GM18909 (cell line): ENCODE data around the gene DNAJB9.
"Not testable (repeated sequence)": the region's sequence is repeated elsewhere in the genome, so short reads cannot be mapped to it uniquely, and the experiment has no call there.

ENCODE experiments used
- ATAC-seq: cut with Tn5 transposase; IDR thresholded peaks from one replicate; pipeline ENCODE4 v1.9.1; 2021; ENCODE audit warnings: mild to moderate bottlenecking; ENCODE audit not compliant: unreplicated experiment, poor library complexity

DNAJB9 gene

GRCh38 chr7:108569381-108570145, at the start of gene DNAJB9, which contains the start of gene THAP5:
TSS of gene DNAJB9 (plus strand) at chr7:108569874. CDS start at chr7:108571727, 1,853 bp downstream.
TSS of gene THAP5 (minus strand) at chr7:108569706. CDS start at chr7:108569569, 137 bp downstream.
- peak; percentile 95 for ATAC-seq

DNA sequence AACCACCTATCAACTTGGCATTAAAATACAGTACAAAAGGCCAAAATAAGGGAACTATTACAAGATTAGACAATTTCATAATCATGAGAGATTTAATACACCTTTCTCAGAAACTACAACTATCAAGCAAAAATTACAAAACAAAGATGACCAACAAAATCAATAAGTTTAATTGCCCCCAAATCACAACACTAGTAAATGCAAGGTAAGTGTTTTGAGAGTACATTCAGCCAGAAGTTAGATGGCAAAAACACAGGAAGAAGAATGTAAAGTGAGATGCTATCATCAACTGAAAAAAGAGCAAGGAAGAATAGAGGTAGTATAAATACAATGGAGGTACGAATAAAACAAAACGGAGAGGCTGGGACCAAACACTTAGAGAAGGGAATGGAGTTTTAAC, 46.9 kb upstream of the DNAJB9 start:
- ATAC-seq, result no peak

GRCh38 chr7:108525327-108525984, 44.2 kb upstream of the DNAJB9 start:
- ATAC-seq, result peak; percentile 51

DNA sequence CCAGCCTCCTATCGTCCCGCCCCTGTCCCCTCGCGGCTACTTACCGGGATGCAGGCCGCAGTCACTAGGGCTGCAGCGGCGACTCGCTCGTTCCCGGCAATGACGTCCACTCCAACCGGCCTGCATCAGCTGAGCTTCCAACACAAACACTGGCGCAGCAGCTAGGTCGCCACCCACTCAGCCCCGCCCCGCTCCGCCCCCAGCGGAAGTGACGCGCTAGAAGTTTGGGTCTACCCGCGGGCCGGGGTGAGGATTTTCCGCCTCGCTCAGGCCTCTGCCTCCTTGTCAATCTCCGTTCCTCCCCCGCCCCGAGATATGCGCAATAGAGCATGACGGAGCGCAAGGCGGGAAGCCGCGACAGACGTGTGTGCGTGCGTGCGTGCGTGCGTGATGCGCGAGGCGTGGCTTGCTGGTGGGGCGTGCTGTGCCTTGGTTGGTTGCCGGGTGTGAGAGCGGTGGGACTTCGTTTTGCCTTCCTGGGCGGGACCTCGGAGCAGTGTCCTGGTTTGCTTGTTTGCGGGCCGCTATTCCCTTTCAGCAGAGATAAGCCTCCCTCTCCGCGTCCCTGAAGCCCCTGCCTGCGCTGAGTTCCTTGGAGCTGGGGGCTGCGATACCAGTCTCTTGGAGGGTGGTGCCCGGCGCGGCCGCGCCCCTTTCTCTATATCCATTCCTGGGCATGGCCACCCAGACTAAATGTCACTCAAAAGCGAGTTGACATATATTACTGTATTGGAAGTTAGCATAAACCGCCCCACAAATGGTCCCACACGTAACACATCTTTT, 43.5 kb upstream of the DNAJB9 start, which contains the start of gene PNPLA8:
PNPLA8 (minus strand) TSS at position 151 of the 783 bp plus-strand sequence. CDS start 10,644 bp downstream, outside the sequence.
- peak; percentile 97 for ATAC-seq

DNA sequence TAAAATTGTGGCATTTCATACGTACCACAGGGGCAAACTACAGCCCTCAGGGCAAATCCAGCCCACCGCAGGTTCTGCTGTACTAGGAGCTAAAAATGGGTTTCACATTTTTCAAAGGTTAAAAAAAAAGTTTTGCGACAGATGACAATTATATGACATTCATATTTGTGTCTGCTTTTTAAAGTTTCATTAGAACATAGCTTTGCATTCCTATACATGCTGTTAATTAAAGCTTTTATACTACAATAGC, 43.0 kb upstream of the DNAJB9 start:
- ATAC-seq, result no peak

- no peak for ATAC-seq
Measured at GRCh38 chr7:108528183-108528712, 41.4 kb upstream of the DNAJB9 start.

GRCh38 chr7:108529341-108529740, 40.3 kb upstream of the DNAJB9 start:
- ATAC-seq, result no peak

GRCh38 chr7:108533712-108534111, 36.0 kb upstream of the DNAJB9 start:
- no peak for ATAC-seq

DNA sequence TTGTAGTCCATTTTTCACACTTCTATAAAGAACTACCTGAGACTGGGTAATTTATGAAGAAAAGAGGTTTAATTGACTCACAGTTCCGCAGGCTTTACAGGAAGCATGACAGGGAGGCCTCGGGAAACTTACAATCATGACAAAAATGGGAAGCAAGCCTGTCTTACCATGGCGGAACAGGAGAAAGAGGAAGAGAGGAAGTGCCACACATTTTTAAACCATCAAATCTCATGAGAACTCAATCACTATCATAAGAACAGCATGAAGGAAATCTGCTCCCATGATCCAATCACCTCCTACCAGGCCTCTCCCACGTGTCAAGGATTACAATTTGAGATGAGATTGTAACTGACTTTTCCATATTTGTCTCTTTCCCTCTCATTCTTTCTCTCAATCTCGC, 34.4 kb upstream of the DNAJB9 start:
- ATAC-seq, result no peak

- ATAC-seq, result no peak
Measured at GRCh38 chr7:108535744-108536143, 33.9 kb upstream of the DNAJB9 start.

DNA sequence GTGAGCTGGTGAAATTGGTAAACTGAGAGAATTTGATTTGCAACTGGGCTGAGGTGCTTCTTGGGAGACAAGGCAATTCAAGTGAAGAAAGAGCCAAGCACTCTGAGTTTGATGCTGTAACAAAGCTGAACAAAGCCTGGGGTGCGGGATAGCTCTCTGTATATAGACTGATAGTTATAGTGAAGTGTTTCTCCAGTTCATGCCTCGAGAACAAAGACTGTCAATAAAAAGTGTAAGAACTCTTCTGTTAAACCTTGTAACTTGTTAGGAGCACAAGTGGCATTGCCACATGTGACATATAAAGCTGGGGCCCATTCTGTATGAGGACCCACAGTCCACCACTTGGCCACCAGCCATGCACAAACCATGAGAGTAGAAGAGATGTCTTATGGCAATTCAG, 32.4 kb upstream of the DNAJB9 start:
- no peak for ATAC-seq

DNA sequence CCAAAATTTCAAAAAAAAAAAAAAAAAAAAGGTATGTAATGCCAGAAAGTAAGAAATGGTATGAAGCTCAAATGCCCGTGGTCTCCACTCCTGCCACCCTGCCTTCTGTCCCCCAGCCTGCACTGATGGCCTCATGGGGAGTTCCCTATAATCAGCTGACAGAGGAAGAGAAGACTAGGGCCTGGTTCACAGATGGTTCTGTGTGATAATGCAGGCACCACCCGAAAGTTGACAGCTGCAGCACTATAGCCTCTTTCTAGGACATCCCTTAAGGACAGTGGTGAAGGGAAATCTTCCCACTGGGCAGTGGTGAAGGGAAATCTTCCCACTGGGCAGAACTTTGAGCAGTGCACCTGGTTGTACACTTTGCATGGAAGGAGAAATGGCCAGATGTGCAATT, 31.4 kb upstream of the DNAJB9 start:
- ATAC-seq, result not testable (repeated sequence)

DNA sequence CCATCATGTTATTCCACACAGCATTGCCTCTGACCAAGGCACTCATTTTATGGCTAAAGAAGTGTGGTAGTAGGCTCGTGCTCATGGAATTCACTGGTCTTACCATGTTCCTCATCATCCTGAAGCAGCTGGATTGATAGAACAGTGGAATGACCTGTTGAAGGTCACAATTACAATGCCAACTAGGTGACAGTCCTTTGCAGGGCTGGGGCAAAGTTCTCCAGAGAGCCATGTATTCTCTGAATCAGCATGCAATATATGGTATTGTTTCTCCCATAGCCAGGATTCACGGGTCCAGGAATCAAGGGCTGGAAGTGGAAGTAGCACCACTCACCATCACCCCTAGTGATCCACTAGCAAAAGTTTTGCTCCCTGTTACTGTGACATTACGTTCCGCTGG, 31.0 kb upstream of the DNAJB9 start:
- ATAC-seq, result not testable (repeated sequence)

DNA sequence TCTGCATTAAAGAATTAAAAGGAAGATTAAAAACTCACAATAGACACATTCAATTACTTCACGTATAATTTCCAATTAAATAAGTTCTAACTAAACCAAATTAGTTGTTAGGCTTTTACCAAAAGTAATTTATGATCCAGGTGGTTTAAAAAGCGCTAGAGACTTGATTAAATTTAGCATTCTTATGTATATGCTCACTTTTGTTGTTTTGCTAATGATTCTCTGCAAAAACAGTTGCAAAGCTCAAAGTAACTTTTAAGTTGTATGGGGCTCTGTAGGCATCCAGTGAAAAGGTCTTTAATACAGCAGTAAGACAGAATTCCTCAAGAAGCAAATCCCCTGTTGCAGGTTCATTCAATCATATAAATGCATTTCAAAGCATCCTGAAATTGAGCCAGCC, 28.2 kb upstream of the DNAJB9 start:
- ATAC-seq, result no peak

- not testable (repeated sequence) for ATAC-seq
Measured at GRCh38 chr7:108548141-108548896, 21.4 kb upstream of the DNAJB9 start.

GRCh38 chr7:108556665-108557064, 13.0 kb upstream of the DNAJB9 start:
- ATAC-seq, result not testable (repeated sequence)

DNA sequence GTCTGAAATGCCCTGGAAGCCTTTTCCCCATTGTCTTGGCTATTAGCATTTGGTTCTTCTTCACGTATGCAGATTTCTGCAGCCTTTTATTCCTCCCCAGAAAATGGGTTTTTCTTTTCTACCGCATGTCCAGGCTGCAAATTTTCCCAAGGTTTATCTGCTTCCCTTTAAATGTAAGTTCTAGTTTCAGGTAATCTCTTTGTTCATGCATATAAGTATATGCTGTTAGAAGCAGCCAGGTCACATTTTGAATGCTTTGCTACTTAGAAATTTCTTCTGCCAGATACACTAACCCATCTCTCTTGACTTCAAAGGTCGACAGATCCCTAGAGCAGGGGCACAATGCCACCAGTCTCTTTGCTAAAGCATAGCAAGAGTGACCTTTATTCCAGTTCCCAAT, 12.5 kb upstream of the DNAJB9 start:
- ATAC-seq, result no peak

DNA sequence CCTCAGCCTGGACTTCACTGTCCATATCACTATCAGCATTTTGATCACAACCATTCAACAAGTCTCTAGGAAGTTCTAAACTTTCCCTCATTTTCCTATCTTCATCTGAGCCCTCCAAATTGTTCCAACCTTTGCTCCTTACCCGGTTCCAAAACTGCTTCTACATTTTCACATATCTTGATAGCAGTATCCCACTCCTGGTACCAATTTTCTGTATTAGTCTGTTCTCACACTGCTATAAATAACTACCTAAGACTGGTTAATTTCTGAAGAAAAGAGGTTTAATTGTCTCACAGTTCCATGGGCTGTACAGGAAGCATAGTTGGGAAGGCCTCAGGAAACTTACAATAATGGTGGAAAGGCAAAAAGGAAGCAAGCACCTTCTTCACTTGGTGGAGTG, 12.1 kb upstream of the DNAJB9 start:
- ATAC-seq, result no peak

DNA sequence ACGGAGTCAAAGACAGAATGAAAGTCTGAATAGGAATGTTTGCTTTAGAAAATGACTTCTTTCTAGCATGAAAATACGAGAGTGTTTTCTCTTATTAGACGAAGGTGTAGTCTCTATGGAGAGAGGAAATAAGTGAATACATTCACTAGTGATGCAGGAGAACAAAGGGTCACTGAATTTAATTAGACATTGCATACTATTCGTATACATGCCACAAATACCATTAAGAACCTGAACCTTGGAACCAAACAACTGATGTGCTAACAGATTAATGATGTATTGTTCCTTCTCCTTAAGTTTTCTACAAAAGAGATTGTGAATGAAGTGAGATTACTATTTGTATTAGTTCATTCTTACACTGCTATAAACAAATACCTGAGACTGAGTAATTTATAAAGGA, 10.4 kb upstream of the DNAJB9 start:
- no peak for ATAC-seq

DNA sequence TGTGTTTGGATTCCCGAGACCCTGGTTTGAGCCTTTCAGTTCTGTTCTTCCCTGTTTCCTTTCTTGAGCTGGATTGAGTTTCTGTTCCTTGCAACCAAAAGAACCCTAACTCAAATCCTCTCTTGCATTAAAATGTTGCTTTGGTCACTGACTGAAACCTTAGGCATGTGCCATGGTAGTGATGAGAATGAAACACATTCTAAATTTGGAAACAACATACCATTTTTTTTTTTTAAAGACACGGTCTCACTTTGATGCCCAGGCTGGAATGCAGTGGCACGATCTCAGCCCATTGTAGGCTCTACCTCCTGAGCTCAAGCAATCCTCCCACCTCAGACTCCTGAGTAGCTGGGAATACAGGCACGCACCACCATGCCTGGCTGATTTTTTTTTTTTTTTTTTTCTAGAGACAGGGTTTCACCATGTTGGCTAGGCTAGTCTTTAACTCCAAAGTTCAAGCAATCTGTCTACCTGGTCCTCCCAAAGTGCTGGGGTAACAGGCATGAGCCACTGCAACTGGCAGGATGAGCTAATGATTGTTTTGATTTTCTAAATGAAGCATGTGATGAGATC, 8.5 kb upstream of the DNAJB9 start:
- no peak for ATAC-seq
